ENCODE data around the gene RNF213. TPM values are rescaled to one million over a fixed set of nuclear protein-coding genes. Genes with fewer than 3 reads are reported as not detected.
"Not testable (repeated sequence)": the region's sequence is repeated elsewhere in the genome, so short reads cannot be mapped to it uniquely, and the experiment has no call there.

RNF213 gene
- total RNA-seq, 1 experiment from 2014 or later = 61.4 TPM

DNA sequence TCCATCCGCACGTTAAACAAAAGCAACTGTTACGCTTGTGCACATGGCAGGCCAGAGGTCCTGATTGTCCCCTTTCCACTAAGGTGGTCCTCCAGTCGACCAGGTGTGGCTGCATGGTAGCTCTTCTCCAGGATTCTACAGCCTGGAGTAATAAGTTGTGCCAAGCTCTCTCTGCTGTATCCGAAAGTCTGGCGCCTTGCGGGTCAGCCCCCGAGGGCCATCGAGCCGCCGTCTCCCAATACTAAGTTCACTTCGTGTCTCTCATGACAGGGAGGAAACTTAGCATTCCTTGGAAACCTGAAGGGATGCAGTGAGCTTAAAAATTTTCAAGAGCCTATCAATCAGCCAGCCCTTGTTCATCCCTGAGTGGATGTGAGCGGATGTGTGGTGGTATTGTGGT is 149.0 kb downstream of the RNF213 start:
- no peaks in the 10 kb centered on the region for H3K36me3 ChIP-seq (ENCODE audit: control insufficient read depth, insufficient read depth, low read length)
- Mint-ChIP-seq H3K9me3 (ENCODE audit: unreplicated experiment) (no peaks in the 10 kb centered on the region), H3K27ac (ENCODE audit: unreplicated experiment) (no peak overlapping the region), H3K4me3 (ENCODE audit: unreplicated experiment) (no peak overlapping the region), H3K27me3 (ENCODE audit: insufficient read depth, unreplicated experiment) (peaks cover 9% of the 10 kb centered on the region), H3K36me3 (ENCODE audit: insufficient read depth, unreplicated experiment) (peaks cover 6% of the 10 kb centered on the region), H3K4me1 (ENCODE audit: low read depth, unreplicated experiment) (peaks cover 13% of the 10 kb centered on the region)
- no TSS peak for BruUV-seq (replicated peaks)
- CTCF ChIA-PET = no interaction called here
- POLR2A ChIA-PET = no interaction called here
- no peaks in the 10 kb centered on the region for H3K9me3 ChIP-seq
- no peak overlapping the region for H3K4me3 ChIP-seq (ENCODE audit: low read depth, low read length)
- intact Hi-C loops (cut with micrococcal nuclease; ENCODE audit: unreplicated experiment) = no loop called here
- no peak for DNase-seq
- H3K27me3 ChIP-seq (replicated peaks; ENCODE audit: control insufficient read depth, insufficient read depth, low read length) = no peaks in the 10 kb centered on the region
- TF ChIP-seq, protein P1, sequence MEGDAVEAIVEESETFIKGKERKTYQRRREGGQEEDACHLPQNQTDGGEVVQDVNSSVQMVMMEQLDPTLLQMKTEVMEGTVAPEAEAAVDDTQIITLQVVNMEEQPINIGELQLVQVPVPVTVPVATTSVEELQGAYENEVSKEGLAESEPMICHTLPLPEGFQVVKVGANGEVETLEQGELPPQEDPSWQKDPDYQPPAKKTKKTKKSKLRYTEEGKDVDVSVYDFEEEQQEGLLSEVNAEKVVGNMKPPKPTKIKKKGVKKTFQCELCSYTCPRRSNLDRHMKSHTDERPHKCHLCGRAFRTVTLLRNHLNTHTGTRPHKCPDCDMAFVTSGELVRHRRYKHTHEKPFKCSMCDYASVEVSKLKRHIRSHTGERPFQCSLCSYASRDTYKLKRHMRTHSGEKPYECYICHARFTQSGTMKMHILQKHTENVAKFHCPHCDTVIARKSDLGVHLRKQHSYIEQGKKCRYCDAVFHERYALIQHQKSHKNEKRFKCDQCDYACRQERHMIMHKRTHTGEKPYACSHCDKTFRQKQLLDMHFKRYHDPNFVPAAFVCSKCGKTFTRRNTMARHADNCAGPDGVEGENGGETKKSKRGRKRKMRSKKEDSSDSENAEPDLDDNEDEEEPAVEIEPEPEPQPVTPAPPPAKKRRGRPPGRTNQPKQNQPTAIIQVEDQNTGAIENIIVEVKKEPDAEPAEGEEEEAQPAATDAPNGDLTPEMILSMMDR (IDR thresholded peaks at IDR 0.05; ENCODE audit: insufficient read depth in 1 of 2, low read depth in 1 of 2, low read length in 1 of 2, severe bottlenecking in 1 of 2, unreplicated experiment in 1 of 2) = no peak
- peaks cover 11% of the 10 kb centered on the region for H3K4me1 ChIP-seq

DNA sequence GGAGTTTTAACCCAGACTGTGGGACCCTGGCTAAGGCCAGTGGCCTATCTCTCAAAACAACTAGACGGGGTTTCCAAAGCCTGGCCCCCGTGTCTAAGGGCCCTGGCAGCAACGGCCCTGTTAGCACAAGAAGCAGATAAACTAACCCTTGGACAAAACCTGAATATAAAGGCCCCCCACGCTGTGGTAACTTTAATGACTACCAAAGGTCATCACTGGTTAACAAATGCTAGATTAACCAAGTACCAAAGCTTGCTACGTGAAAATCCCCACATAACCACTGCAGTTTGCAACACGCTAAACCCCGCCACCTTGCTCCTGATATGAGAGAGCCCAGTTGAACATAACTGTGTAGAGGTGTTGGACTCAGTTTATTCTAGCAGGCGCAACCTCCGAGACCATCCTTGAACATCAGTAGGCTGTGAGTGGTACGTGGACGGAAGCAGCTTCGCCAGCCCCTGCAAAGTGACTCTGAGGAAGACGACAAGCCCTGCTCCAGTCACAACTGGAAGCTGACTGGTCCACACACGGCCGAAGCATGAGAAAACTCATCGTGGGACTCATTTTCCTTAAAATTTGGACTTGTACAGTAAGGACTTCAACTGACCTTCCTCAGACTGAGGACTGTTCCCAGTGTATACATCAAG is 149.9 kb downstream of the RNF213 start:
- H3K9me3 ChIP-seq; H3K4me3 Mint-ChIP-seq (ENCODE audit: unreplicated experiment); CTCF ChIA-PET; H3K27me3 Mint-ChIP-seq (ENCODE audit: insufficient read depth, unreplicated experiment); H3K36me3 ChIP-seq (ENCODE audit: control insufficient read depth, insufficient read depth, low read length); intact Hi-C loops (cut with micrococcal nuclease; ENCODE audit: unreplicated experiment); DNase-seq; POLR2A ChIA-PET; H3K27me3 ChIP-seq (replicated peaks; ENCODE audit: control insufficient read depth, insufficient read depth, low read length); H3K4me3 ChIP-seq (ENCODE audit: low read depth, low read length); BruUV-seq (replicated peaks); H3K9me3 Mint-ChIP-seq (ENCODE audit: unreplicated experiment); H3K27ac Mint-ChIP-seq (ENCODE audit: unreplicated experiment): not testable (repeated sequence)
- H3K4me1 ChIP-seq = peaks cover 11% of the 10 kb centered on the region
- Mint-ChIP-seq H3K36me3 (ENCODE audit: insufficient read depth, unreplicated experiment) (peaks cover 15% of the 10 kb centered on the region), H3K4me1 (ENCODE audit: low read depth, unreplicated experiment) (peaks cover 13% of the 10 kb centered on the region)

DNA sequence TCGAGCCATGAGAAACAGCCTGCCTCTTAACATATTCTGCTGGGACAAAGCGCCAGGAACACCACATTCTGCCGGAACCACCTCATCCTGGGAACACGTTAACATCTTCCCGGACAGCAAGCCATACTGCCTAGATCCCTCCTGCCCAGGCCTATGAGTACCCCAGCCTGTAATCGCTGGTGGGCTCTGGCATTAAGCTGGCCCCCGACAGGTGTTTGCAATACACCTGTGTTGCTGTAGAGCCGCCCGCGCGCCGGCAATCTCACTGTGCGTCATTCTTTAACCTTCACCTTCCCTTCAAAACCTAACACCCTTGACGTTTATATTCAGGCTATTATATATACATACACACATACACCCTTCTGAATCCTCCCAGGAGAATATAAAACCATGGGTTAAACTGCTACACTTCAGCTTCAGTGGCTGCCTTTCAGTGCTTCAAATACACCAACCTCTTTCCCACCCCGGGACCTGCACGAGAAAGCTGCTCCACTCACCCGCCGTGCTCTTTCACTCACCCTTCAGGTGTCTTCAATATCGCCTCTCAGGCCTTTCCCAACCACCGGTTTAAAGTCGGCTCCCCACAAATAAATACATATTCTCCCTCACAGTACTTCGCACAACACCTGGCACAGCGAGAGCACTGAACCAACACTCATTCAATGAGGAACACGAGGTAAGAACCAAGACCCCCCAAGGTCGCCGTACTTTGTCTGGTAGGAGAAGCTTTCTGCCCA is 153.3 kb downstream of the RNF213 start:
- POLR2A ChIA-PET = interaction anchor here (0.7 kb wide), 1 partner anchor 41 kb away, joined by 3 read pairs; no protein-coding TSS in a partner anchor
- peak overlapping the region; percentile 90 for H3K27ac Mint-ChIP-seq (ENCODE audit: unreplicated experiment)

More for the DNA sequence above, 153.3 kb downstream of the RNF213 start:
- CTCF ChIA-PET = interaction anchor here (1.0 to 1.1 kb wide), 2 partner anchors 11 to 312 kb away, joined by 3 read pairs; partner anchors contain the start of gene GAA
- TF ChIP-seq, protein P1 (IDR thresholded peaks at IDR 0.05; ENCODE audit: insufficient read depth in 1 of 2, low read depth in 1 of 2, low read length in 1 of 2, severe bottlenecking in 1 of 2, unreplicated experiment in 1 of 2) = no peak
- DNase-seq = no peak
- Histone ChIP-seq H3K27me3 (replicated peaks; ENCODE audit: control insufficient read depth, insufficient read depth, low read length) (no peaks in the 10 kb centered on the region), H3K4me1 (peaks cover 6% of the 10 kb centered on the region; the same call in 1 of the 2 replicates), H3K4me3 (ENCODE audit: low read depth, low read length) (peak overlapping the region; percentile 85), H3K36me3 (ENCODE audit: control insufficient read depth, insufficient read depth, low read length) (no peaks in the 10 kb centered on the region), H3K9me3 (no peaks in the 10 kb centered on the region)
- Mint-ChIP-seq H3K27me3 (ENCODE audit: insufficient read depth, unreplicated experiment) (peaks cover 9% of the 10 kb centered on the region), H3K9me3 (ENCODE audit: unreplicated experiment) (no peaks in the 10 kb centered on the region), H3K4me1 (ENCODE audit: low read depth, unreplicated experiment) (peaks cover 13% of the 10 kb centered on the region), H3K36me3 (ENCODE audit: insufficient read depth, unreplicated experiment) (peaks cover 16% of the 10 kb centered on the region), H3K4me3 (ENCODE audit: unreplicated experiment) (peak overlapping the region; percentile 74)
- intact Hi-C loops (cut with micrococcal nuclease; ENCODE audit: unreplicated experiment) = no loop called here
- TSS peak; percentile 25 for BruUV-seq (replicated peaks)

Data from Caco-2 (cell line).